DOHH2 (cell line): ENCODE data around the gene PPP1R14C.

Experiments used
- EZH2phosphoT487 ChIP-seq: fragments of 200-600 bp; sonication (generic); IDR thresholded peaks from 2 replicates; pipeline ENCODE4 v1.6.1; 2017; ENCODE audit warnings: borderline replicate concordance, mild to moderate bottlenecking, antibody characterized with exemption, low read length, moderate library complexity, mixed read lengths
- TF ChIP-seq, protein P1 (sequence below): fragments of 200-600 bp; sonication (generic); IDR thresholded peaks from one replicate; pipeline ENCODE4 v1.5.1; 2014; ENCODE audit warnings: antibody characterized with exemption, mild to moderate bottlenecking, low read depth, low read length; ENCODE audit not compliant: poor library complexity, severe bottlenecking

DNA sequence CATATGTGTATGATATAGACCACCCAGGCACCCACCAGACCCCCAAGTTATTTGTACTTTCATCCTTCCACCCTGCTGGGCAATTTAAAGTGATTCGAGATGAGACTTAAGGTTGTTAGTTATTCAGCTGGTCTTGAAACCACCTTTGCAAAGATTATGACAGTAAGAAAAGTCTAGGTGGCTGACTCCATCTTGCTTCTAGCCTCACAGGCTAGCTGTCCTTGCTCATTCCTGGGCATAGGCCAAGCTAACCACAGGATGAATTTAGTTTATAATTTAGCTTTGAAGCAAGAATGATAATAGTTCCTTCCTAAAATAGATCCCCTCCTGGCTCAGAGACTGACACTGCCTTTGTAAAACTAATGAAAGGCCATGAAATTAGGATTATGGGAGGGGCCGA lies 154.0 kb downstream of the PPP1R14C start:
- TF ChIP-seq, protein P1, sequence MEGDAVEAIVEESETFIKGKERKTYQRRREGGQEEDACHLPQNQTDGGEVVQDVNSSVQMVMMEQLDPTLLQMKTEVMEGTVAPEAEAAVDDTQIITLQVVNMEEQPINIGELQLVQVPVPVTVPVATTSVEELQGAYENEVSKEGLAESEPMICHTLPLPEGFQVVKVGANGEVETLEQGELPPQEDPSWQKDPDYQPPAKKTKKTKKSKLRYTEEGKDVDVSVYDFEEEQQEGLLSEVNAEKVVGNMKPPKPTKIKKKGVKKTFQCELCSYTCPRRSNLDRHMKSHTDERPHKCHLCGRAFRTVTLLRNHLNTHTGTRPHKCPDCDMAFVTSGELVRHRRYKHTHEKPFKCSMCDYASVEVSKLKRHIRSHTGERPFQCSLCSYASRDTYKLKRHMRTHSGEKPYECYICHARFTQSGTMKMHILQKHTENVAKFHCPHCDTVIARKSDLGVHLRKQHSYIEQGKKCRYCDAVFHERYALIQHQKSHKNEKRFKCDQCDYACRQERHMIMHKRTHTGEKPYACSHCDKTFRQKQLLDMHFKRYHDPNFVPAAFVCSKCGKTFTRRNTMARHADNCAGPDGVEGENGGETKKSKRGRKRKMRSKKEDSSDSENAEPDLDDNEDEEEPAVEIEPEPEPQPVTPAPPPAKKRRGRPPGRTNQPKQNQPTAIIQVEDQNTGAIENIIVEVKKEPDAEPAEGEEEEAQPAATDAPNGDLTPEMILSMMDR = no peak
- TF ChIP-seq EZH2phosphoT487 = no peak
